ENCODE results near the gene SHH.
A peak's percentile ranks its signal among the peaks of the same experiment; 100 is the strongest.

Gene SHH

DNA sequence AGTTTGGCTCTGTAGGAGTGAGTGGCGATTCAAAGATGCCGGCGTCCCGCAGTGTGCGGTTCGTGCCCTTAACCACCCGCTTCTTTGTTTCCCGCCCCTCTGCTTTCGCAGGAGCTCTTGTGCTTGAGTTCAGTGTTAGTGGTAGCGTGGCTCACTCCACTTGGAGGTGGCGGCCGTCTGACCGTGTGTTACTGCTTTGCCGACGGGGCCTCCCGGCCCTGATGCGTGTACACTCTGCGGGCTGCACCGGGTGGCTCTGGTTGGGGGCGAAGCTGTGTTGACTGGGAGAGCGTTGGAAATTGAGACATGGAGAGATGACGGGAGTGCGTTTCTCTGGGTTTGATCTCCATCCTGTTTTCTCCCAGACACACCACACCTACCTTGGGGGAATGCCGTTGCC lies 31.4 kb downstream of the SHH start:
- Histone ChIP-seq H3K18ac (ENCODE audit: low read length) (no peak overlapping the region), H2AFZ (ENCODE audit: insufficient read depth, low read length, poor library complexity) (no peak overlapping the region), H3K79me1 (ENCODE audit: low read length) (no peaks in the 10 kb centered on the region), H4K12ac (ENCODE audit: low read depth, low read length) (no peak overlapping the region), H4K8ac (ENCODE audit: low read depth, low read length) (no peak overlapping the region), H3K27me3 (ENCODE audit: insufficient read depth, low read length) (no peaks in the 10 kb centered on the region), H3K4ac (ENCODE audit: low read depth, low read length) (no peak overlapping the region), H3K4me2 (ENCODE audit: low read length) (no peak overlapping the region), H3K79me2 (ENCODE audit: control insufficient read depth, insufficient read depth, low read length, poor library complexity) (no peaks in the 10 kb centered on the region), H3K27ac (ENCODE audit: low read depth, low read length) (no peak overlapping the region), H2BK120ac (ENCODE audit: insufficient read depth, low read length, poor library complexity) (no peak overlapping the region), H3K23ac (ENCODE audit: low read length) (no peak overlapping the region), H4K91ac (ENCODE audit: low read depth, low read length) (no peak overlapping the region), H3K9me3 (ENCODE audit: insufficient read depth, low read depth, low read length) (no peaks in the 10 kb centered on the region), H3K36me3 (ENCODE audit: control insufficient read depth in 1 of 2, insufficient read depth in 2 of 2, low read length in 2 of 2) (peaks cover 26 to 38% of the 10 kb centered on the region in 2 experiments), H2BK12ac (ENCODE audit: low read length) (no peak overlapping the region), H3K4me1 (ENCODE audit: control insufficient read depth in 1 of 2, insufficient read depth in 2 of 2, low read length in 2 of 2) (no peaks in the 10 kb centered on the region), H3K4me3 (ENCODE audit: low read depth, low read length) (no peak overlapping the region), H2AK5ac (ENCODE audit: low read length) (no peak overlapping the region), H3K14ac (ENCODE audit: low read length) (no peak overlapping the region), H3K9ac (ENCODE audit: low read length) (no peak overlapping the region), H2BK5ac (ENCODE audit: low read depth, low read length, poor library complexity) (no peak overlapping the region)
- no CpG with 5 or more reads among the region's 24 CpGs for WGBS (ENCODE audit: extremely low coverage, insufficient coverage, insufficient read length)
- DNase-seq: no peak

DNA sequence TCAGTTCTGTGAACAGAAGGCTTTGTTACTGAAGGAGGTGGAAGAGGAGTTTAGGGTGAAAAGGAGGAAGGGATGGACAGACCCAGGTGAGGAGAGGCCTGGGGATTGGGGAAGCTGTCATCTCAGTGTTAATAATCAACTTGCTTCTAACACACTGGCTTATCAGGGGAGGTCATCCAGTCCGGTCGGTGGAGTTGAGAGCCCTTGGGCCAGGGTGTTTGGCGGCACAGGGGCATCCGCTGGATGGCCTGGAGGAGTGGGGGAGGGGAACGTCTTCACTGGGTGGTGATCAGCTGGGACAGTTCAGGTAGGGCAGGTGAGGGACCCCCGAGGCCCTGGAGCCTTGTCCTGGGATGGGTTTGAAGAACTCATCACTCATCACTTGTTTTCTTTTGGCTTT lies 33.9 kb downstream of the SHH start:
- H3K18ac ChIP-seq (ENCODE audit: low read length): no peak overlapping the region
- no peak overlapping the region for H2BK120ac ChIP-seq (ENCODE audit: insufficient read depth, low read length, poor library complexity)
- no peak overlapping the region for H2BK12ac ChIP-seq (ENCODE audit: low read length)
- no peaks in the 10 kb centered on the region for H3K79me2 ChIP-seq (ENCODE audit: control insufficient read depth, insufficient read depth, low read length, poor library complexity)
- H3K14ac ChIP-seq (ENCODE audit: low read length): no peak overlapping the region
- DNase-seq: no peak
- no peak overlapping the region for H4K12ac ChIP-seq (ENCODE audit: low read depth, low read length)
- no peaks in the 10 kb centered on the region for H3K79me1 ChIP-seq (ENCODE audit: low read length)
- H4K91ac ChIP-seq (ENCODE audit: low read depth, low read length): no peak overlapping the region
- WGBS (ENCODE audit: extremely low coverage, insufficient coverage, insufficient read length): no CpG with 5 or more reads among the region's 6 CpGs
- H2AK5ac ChIP-seq (ENCODE audit: low read length): no peak overlapping the region
- H2AFZ ChIP-seq (ENCODE audit: insufficient read depth, low read length, poor library complexity): no peak overlapping the region
- H3K9ac ChIP-seq (ENCODE audit: low read length): no peak overlapping the region
- no peaks in the 10 kb centered on the region for H3K9me3 ChIP-seq (ENCODE audit: insufficient read depth, low read depth, low read length)
- H3K36me3 ChIP-seq (ENCODE audit: control insufficient read depth in 1 of 2, insufficient read depth in 2 of 2, low read length in 2 of 2): peaks cover 34 to 49% of the 10 kb centered on the region in 2 experiments
- no peak overlapping the region for H2BK5ac ChIP-seq (ENCODE audit: low read depth, low read length, poor library complexity)
- no peak overlapping the region for H3K4me3 ChIP-seq (ENCODE audit: low read depth, low read length)
- H3K4me1 ChIP-seq (ENCODE audit: control insufficient read depth in 1 of 2, insufficient read depth in 2 of 2, low read length in 2 of 2): no peaks in the 10 kb centered on the region
- no peak overlapping the region for H3K27ac ChIP-seq (ENCODE audit: low read depth, low read length)
- no peaks in the 10 kb centered on the region for H3K27me3 ChIP-seq (ENCODE audit: insufficient read depth, low read length)
- no peak overlapping the region for H3K4me2 ChIP-seq (ENCODE audit: low read length)
- no peak overlapping the region for H3K4ac ChIP-seq (ENCODE audit: low read depth, low read length)
- H4K8ac ChIP-seq (ENCODE audit: low read depth, low read length): no peak overlapping the region
- no peak overlapping the region for H3K23ac ChIP-seq (ENCODE audit: low read length)

DNA sequence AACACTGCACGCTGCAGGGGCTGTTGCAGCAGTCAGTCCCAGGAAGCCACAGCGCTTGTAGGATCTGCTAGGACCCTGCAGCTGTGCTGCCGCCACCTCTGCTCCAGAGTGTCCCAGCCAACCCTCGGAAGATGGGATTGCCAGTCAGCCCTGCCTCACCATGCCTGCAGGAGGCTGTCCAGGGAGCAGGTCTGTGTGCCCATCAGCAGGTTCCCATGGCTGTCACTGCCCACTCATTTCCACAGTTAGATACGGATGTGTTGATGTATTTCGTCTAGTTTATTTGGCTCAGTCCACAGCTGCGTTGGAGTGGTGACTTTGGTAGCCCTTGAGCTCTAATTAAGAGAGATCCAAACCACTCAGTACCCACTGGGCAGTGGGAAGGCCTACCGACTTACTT lies 35.7 kb downstream of the SHH start:
- Histone ChIP-seq H3K4me1 (ENCODE audit: control insufficient read depth in 1 of 2, insufficient read depth in 2 of 2, low read length in 2 of 2) (no peaks in the 10 kb centered on the region), H4K12ac (ENCODE audit: low read depth, low read length) (no peak overlapping the region), H2BK5ac (ENCODE audit: low read depth, low read length, poor library complexity) (no peak overlapping the region), H3K23ac (ENCODE audit: low read length) (no peak overlapping the region), H2BK12ac (ENCODE audit: low read length) (no peak overlapping the region), H3K14ac (ENCODE audit: low read length) (no peak overlapping the region), H3K18ac (ENCODE audit: low read length) (no peak overlapping the region), H2AK5ac (ENCODE audit: low read length) (no peak overlapping the region), H4K8ac (ENCODE audit: low read depth, low read length) (no peak overlapping the region), H4K91ac (ENCODE audit: low read depth, low read length) (no peak overlapping the region), H3K4me2 (ENCODE audit: low read length) (no peak overlapping the region), H3K9ac (ENCODE audit: low read length) (peak overlapping the region; percentile 10), H3K27ac (ENCODE audit: low read depth, low read length) (no peak overlapping the region), H3K4ac (ENCODE audit: low read depth, low read length) (no peak overlapping the region), H3K9me3 (ENCODE audit: insufficient read depth, low read depth, low read length) (no peaks in the 10 kb centered on the region), H3K79me1 (ENCODE audit: low read length) (no peaks in the 10 kb centered on the region), H2AFZ (ENCODE audit: insufficient read depth, low read length, poor library complexity) (no peak overlapping the region), H3K27me3 (ENCODE audit: insufficient read depth, low read length) (no peaks in the 10 kb centered on the region), H3K4me3 (ENCODE audit: low read depth, low read length) (peak overlapping the region; percentile 13), H3K36me3 (ENCODE audit: control insufficient read depth in 1 of 2, insufficient read depth in 2 of 2, low read length in 2 of 2) (peaks cover 27 to 42% of the 10 kb centered on the region in 2 experiments), H3K79me2 (ENCODE audit: control insufficient read depth, insufficient read depth, low read length, poor library complexity) (no peaks in the 10 kb centered on the region), H2BK120ac (ENCODE audit: insufficient read depth, low read length, poor library complexity) (no peak overlapping the region)
- WGBS (ENCODE audit: extremely low coverage, insufficient coverage, insufficient read length): no CpG with 5 or more reads among the region's 8 CpGs
- no peak for DNase-seq

DNA sequence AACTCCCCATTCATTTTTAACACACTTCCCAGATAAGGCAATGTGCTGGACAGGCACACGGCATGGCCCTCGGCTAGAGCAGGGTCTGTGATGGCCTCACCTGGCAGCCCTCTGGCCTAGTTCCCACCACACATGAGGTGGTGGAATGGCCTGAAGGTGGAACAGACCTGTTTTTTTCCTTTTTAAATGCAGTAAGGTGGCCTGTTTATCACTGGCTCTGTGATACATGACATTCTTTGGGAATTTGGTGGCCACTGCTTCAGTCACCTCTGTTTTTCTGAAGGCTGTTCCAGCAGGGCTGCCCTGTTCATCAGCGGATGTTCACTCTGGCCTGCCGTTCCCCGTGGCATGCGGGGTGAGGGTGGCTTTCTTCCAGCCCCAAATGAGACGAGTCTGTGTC lies 36.6 kb downstream of the SHH start:
- no peaks in the 10 kb centered on the region for H3K79me1 ChIP-seq (ENCODE audit: low read length)
- no peak overlapping the region for H3K4me2 ChIP-seq (ENCODE audit: low read length)
- no peaks in the 10 kb centered on the region for H3K79me2 ChIP-seq (ENCODE audit: control insufficient read depth, insufficient read depth, low read length, poor library complexity)
- H3K9me3 ChIP-seq (ENCODE audit: insufficient read depth, low read depth, low read length): no peaks in the 10 kb centered on the region
- H3K4me3 ChIP-seq (ENCODE audit: low read depth, low read length): no peak overlapping the region
- H2BK120ac ChIP-seq (ENCODE audit: insufficient read depth, low read length, poor library complexity): no peak overlapping the region
- no peak overlapping the region for H4K12ac ChIP-seq (ENCODE audit: low read depth, low read length)
- no peak overlapping the region for H2BK12ac ChIP-seq (ENCODE audit: low read length)
- no peaks in the 10 kb centered on the region for H3K4me1 ChIP-seq (ENCODE audit: control insufficient read depth in 1 of 2, insufficient read depth in 2 of 2, low read length in 2 of 2)
- no CpG with 5 or more reads among the region's 7 CpGs for WGBS (ENCODE audit: extremely low coverage, insufficient coverage, insufficient read length)
- DNase-seq: peak; percentile 83 to 94
- no peak overlapping the region for H3K23ac ChIP-seq (ENCODE audit: low read length)
- H4K91ac ChIP-seq (ENCODE audit: low read depth, low read length): no peak overlapping the region
- no peak overlapping the region for H3K27ac ChIP-seq (ENCODE audit: low read depth, low read length)
- H3K14ac ChIP-seq (ENCODE audit: low read length): no peak overlapping the region
- no peak overlapping the region for H3K4ac ChIP-seq (ENCODE audit: low read depth, low read length)
- no peaks in the 10 kb centered on the region for H3K27me3 ChIP-seq (ENCODE audit: insufficient read depth, low read length)
- no peak overlapping the region for H2AFZ ChIP-seq (ENCODE audit: insufficient read depth, low read length, poor library complexity)
- no peak overlapping the region for H4K8ac ChIP-seq (ENCODE audit: low read depth, low read length)
- H2AK5ac ChIP-seq (ENCODE audit: low read length): no peak overlapping the region
- H3K36me3 ChIP-seq (ENCODE audit: control insufficient read depth in 1 of 2, insufficient read depth in 2 of 2, low read length in 2 of 2): peaks cover 23 to 38% of the 10 kb centered on the region in 2 experiments
- no peak overlapping the region for H2BK5ac ChIP-seq (ENCODE audit: low read depth, low read length, poor library complexity)
- no peak overlapping the region for H3K18ac ChIP-seq (ENCODE audit: low read length)
- H3K9ac ChIP-seq (ENCODE audit: low read length): no peak overlapping the region

Measured in trophoblast cell (in vitro differentiated cells and primary cell).